IMR-90 (cell line): ENCODE data around the gene IGLON5.

ENCODE experiments used
- CEBPB ChIP-seq: IDR thresholded peaks from 2 replicates; pipeline ENCODE4 v1.6.1; 2012; ENCODE audit warnings: low read depth, low read length, improper control_type of control experiment
- MXI1 ChIP-seq: IDR thresholded peaks from 2 replicates; pipeline ENCODE4 v1.6.1; 2012; ENCODE audit warnings: low read depth, mild to moderate bottlenecking, low read length, moderate library complexity, borderline replicate concordance
- NFE2L2 ChIP-seq: fragments of 150-350 bp; IDR thresholded peaks from 2 replicates; pipeline ENCODE4 v1.6.1; 2016; ENCODE audit warnings: low read depth, mild to moderate bottlenecking, low read length
- POLR2A ChIP-seq: IDR thresholded peaks from 2 replicates; pipeline ENCODE4 v1.6.1; 2012; ENCODE audit warnings: mild to moderate bottlenecking, low read depth, low read length
- RCOR1 ChIP-seq: IDR thresholded peaks from 2 replicates; pipeline ENCODE4 v1.6.1; 2012; ENCODE audit warnings: mild to moderate bottlenecking, low read length, improper control_type of control experiment; ENCODE audit not compliant: insufficient replicate concordance
- RFX5 ChIP-seq: IDR thresholded peaks from 2 replicates; pipeline ENCODE4 v1.8.0; 2012; ENCODE audit warnings: low read depth, mild to moderate bottlenecking, low read length, moderate library complexity
- TF ChIP-seq, protein P1 (sequence below): conservative IDR thresholded peaks from 2 replicates; pipeline ENCODE4 v1.5.1; 2012; ENCODE audit warnings: mild to moderate bottlenecking, low read depth, low read length, improper control_type of control experiment

DNA sequence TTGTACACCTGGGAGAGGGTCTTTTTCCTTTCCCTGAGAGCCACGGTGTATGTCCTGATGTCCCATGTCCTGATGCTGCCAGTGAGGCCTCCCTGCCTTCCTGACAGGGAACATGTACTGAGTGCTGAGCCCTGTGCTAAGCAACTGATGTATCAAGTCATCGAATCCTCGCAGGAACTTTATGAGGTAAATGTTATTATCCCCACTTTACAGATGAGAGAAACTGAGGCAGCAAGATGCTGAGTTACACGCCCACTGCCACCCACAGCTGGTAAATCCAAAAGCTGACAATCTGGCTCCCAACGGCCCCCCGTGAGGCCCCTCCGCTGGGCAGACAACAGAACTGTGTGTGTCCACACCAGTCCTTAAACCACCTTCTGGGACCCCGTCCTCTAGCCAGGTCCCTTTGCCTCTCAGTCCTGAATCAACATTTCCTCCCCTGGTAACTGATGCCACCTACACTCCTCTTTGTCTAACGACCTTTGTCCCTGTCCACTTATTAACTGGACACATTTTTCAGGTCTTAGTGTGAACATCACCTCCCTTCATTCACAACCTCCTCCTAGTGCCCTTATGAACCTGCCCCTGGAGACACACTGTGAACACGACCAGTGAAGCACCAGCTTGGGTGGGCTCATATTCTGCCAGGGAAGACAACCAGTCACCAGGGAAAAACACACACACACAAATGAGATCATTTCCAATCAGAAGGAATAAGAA is 35.9 kb downstream of the IGLON5 start:
- TF ChIP-seq POLR2A (no peak), RFX5 (no peak), MXI1 (no peak), CEBPB (no peak), RCOR1 (no peak), NFE2L2 (no peak)
- TF ChIP-seq, protein P1, sequence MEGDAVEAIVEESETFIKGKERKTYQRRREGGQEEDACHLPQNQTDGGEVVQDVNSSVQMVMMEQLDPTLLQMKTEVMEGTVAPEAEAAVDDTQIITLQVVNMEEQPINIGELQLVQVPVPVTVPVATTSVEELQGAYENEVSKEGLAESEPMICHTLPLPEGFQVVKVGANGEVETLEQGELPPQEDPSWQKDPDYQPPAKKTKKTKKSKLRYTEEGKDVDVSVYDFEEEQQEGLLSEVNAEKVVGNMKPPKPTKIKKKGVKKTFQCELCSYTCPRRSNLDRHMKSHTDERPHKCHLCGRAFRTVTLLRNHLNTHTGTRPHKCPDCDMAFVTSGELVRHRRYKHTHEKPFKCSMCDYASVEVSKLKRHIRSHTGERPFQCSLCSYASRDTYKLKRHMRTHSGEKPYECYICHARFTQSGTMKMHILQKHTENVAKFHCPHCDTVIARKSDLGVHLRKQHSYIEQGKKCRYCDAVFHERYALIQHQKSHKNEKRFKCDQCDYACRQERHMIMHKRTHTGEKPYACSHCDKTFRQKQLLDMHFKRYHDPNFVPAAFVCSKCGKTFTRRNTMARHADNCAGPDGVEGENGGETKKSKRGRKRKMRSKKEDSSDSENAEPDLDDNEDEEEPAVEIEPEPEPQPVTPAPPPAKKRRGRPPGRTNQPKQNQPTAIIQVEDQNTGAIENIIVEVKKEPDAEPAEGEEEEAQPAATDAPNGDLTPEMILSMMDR: no peak
